HCT116 (cell line): Measurements from ENCODE around the gene PRLR. TPM values are rescaled to one million over a fixed set of nuclear protein-coding genes. Genes with fewer than 3 reads are reported as not detected.

ENCODE experiments used
- ATAC-seq: fragments of 200-7000 bp; cut with Tn5 transposase; 2 replicates; pipeline ENCODE4 v1.9.1; 2020; ENCODE audit warnings: mild to moderate bottlenecking, moderate library complexity
- BruUV-seq: library from RNA; stranded (reverse); fragments of 400-500 nt; replicated peaks from 2 replicates; lab custom pipeline; 2021; lab: Mats Ljungman, UMichigan
- CTCF ChIA-PET: fragments of 300-600 bp; sonication (Branson Sonifier 250); formaldehyde crosslinking; loops from one replicate; lab custom pipeline; 2021; ENCODE audit warnings: antibody characterized with exemption; lab: Charles Lee
- POLR2A ChIA-PET: fragments of 300-600, 350-600 bp; sonication (Branson Sonifier 250); formaldehyde crosslinking; loops from one replicate; lab custom pipeline; 2021; ENCODE audit warnings: antibody characterized with exemption; lab: Charles Lee
- RAD21 ChIA-PET, 2 experiments: fragments of 300-600 bp; sonication (Branson Sonifier 250); formaldehyde crosslinking; loops; one replicate each; lab custom pipeline; 2023; ENCODE audit warnings: low total read pairs in 2 of 2; ENCODE audit not compliant: uncharacterized antibody in 2 of 2, unreplicated experiment in 2 of 2, low non-redundant PET in 1 of 2; lab: Charles Lee
- DNase-seq: peaks from one replicate; pipeline ENCODE4 v3.0.0-alpha.2; 2010; ENCODE audit warnings: low read depth, low spot score
- H2AFZ ChIP-seq: fragments of 200-600 bp; shearing (Covaris generic), sonication (generic); 2 replicates; pipeline ENCODE4 v1.6.1; 2017; ENCODE audit warnings: low read depth, mixed run types, mixed read lengths, antibody characterized with exemption, low read length; ENCODE audit not compliant: poor library complexity, severe bottlenecking
- H3K27ac ChIP-seq: 2 replicates; pipeline ENCODE4 v1.5.1; 2012; ENCODE audit warnings: low read depth, low read length
- H3K27me3 ChIP-seq: fragments of 200-600 bp; sonication (generic); 2 replicates; pipeline ENCODE4 v1.6.1; 2016; ENCODE audit warnings: mixed run types, low read length, mixed read lengths; ENCODE audit not compliant: insufficient read depth
- H3K36me3 ChIP-seq, 2 experiments: fragments of 200-500 bp in 1 of 2; fragments of 200-600 bp in 1 of 2; sonication (Bioruptor generic) in 1 of 2; sonication (generic) in 1 of 2; 2 replicates each; pipeline versions ENCODE4 v1.5.1 to v1.6.1; 2014 to 2016; ENCODE audit warnings: low read length in 2 of 2, inconsistent platforms in 1 of 2, mixed read lengths in 1 of 2, mixed run types in 1 of 2; ENCODE audit not compliant: insufficient read depth in 2 of 2, control insufficient read depth in 1 of 2
- H3K4me1 ChIP-seq, 2 experiments: fragments of 200-600 bp in 1 of 2; sonication (generic) in 1 of 2; 2 replicates each; pipeline versions ENCODE4 v1.5.1 to v1.6.1; 2012 to 2017; ENCODE audit warnings: low read length in 2 of 2, inconsistent platforms in 1 of 2, mild to moderate bottlenecking in 1 of 2, mixed read lengths in 1 of 2, mixed run types in 1 of 2, moderate library complexity in 1 of 2; ENCODE audit not compliant: insufficient read depth in 2 of 2, control insufficient read depth in 1 of 2
- H3K4me2 ChIP-seq: fragments of 200-600 bp; sonication (generic); 2 replicates; pipeline ENCODE4 v1.6.1; 2017; ENCODE audit warnings: mixed run types, low read length, mixed read lengths
- H3K4me3 ChIP-seq, 2 experiments: fragments of 200-600 bp in 1 of 2; sonication (generic) in 1 of 2; replicated peaks in 1 of 2; 2 replicates each; pipeline ENCODE4 v1.5.1; 2011 to 2016; ENCODE audit warnings: low read length in 2 of 2, control low read depth in 1 of 2, low read depth in 1 of 2, mild to moderate bottlenecking in 1 of 2, mixed read lengths in 1 of 2, mixed run types in 1 of 2
- H3K79me2 ChIP-seq: fragments of 200-600 bp; sonication (generic); 2 replicates; pipeline ENCODE4 v1.6.1; 2017; ENCODE audit warnings: mild to moderate bottlenecking, mixed run types, low read length, moderate library complexity, mixed read lengths; ENCODE audit not compliant: insufficient read depth
- H3K9ac ChIP-seq: fragments of 200-600 bp; sonication (generic); 2 replicates; pipeline ENCODE4 v1.6.1; 2016; ENCODE audit warnings: low read length, mixed read lengths
- H3K9me2 ChIP-seq: fragments of 200-600 bp; sonication (generic), shearing (Covaris generic); 2 replicates; pipeline ENCODE4 v1.6.1; 2017; ENCODE audit warnings: mixed run types, mild to moderate bottlenecking, moderate library complexity; ENCODE audit not compliant: insufficient read depth
- H3K9me3 ChIP-seq, 2 experiments: fragments of 200-500 bp in 1 of 2; fragments of 200-600 bp in 1 of 2; sonication (Bioruptor generic) in 1 of 2; sonication (generic) in 1 of 2; 2 replicates each; pipeline ENCODE4 v1.6.1; 2014 to 2017; ENCODE audit warnings: low read length in 2 of 2, mixed read lengths in 2 of 2, inconsistent platforms in 1 of 2, low read depth in 1 of 2, mild to moderate bottlenecking in 1 of 2, mixed run types in 1 of 2, moderate library complexity in 1 of 2; ENCODE audit not compliant: control insufficient read depth in 1 of 2, insufficient read depth in 1 of 2
- H4K20me1 ChIP-seq: fragments of 200-600 bp; sonication (generic), shearing (Covaris generic); 2 replicates; pipeline ENCODE4 v1.6.1; 2017; ENCODE audit warnings: mixed run types, mild to moderate bottlenecking, moderate library complexity; ENCODE audit not compliant: insufficient read depth
- ATF3 ChIP-seq: IDR thresholded peaks from 2 replicates; pipeline ENCODE4 v1.6.1; 2012
- CBX3 ChIP-seq: IDR thresholded peaks from 2 replicates; pipeline ENCODE4 v1.6.1; 2012; ENCODE audit warnings: low read depth
- CEBPB ChIP-seq: IDR thresholded peaks from 2 replicates; pipeline ENCODE4 v1.6.1; 2012; ENCODE audit warnings: low read depth
- CTCF ChIP-seq, 3 experiments: fragments of 200-600 bp in 1 of 3; sonication (generic) in 1 of 3; IDR thresholded peaks in 2 of 3; conservative IDR thresholded peaks in 1 of 3; 2 replicates each; pipeline ENCODE4 v1.5.1; 2012 to 2017; ENCODE audit warnings: low read depth in 2 of 3, low read length in 2 of 3, antibody characterized with exemption in 1 of 3, borderline replicate concordance in 1 of 3, control low read depth in 1 of 3, mild to moderate bottlenecking in 1 of 3, mixed read lengths in 1 of 3, mixed run types in 1 of 3, moderate library complexity in 1 of 3; ENCODE audit not compliant: insufficient read depth in 1 of 3
- EGR1 ChIP-seq: IDR thresholded peaks from 2 replicates; pipeline ENCODE4 v1.6.1; 2012; ENCODE audit warnings: low read depth
- EZH2 ChIP-seq: fragments of 200-600 bp; sonication (generic); IDR thresholded peaks from 2 replicates; pipeline ENCODE4 v1.6.1; 2017; ENCODE audit warnings: antibody characterized with exemption, mixed run types
- EZH2phosphoT487 ChIP-seq: fragments of 200-600 bp; IDR thresholded peaks from 2 replicates; pipeline ENCODE4 v1.6.1; 2018; ENCODE audit warnings: antibody characterized with exemption, borderline replicate concordance
- FOSL1 ChIP-seq: IDR thresholded peaks from 2 replicates; pipeline ENCODE4 v1.6.1; 2012; ENCODE audit warnings: low read depth
- JUND ChIP-seq: IDR thresholded peaks from 2 replicates; pipeline ENCODE4 v1.6.1; 2012
- POLR2A ChIP-seq: IDR thresholded peaks from 2 replicates; pipeline ENCODE4 v1.7.0; 2011; ENCODE audit warnings: borderline replicate concordance; ENCODE audit not compliant: insufficient read depth, insufficient read length; ENCODE audit errors: extremely low read depth
- RAD21 ChIP-seq: IDR thresholded peaks from 2 replicates; pipeline ENCODE4 v1.6.1; 2012; ENCODE audit warnings: low read depth, mild to moderate bottlenecking
- SIN3A ChIP-seq: IDR thresholded peaks from 2 replicates; pipeline ENCODE4 v1.6.1; 2012; ENCODE audit warnings: low read depth
- SP1 ChIP-seq: IDR thresholded peaks from 2 replicates; pipeline ENCODE4 v1.6.1; 2012; ENCODE audit warnings: low read depth
- SRF ChIP-seq: IDR thresholded peaks from 2 replicates; pipeline ENCODE4 v1.6.1; 2012; ENCODE audit warnings: low read depth
- TCF7L2 ChIP-seq: IDR thresholded peaks from 2 replicates; pipeline ENCODE4 v1.7.0; 2011; ENCODE audit warnings: borderline replicate concordance, inconsistent platforms; ENCODE audit not compliant: insufficient read depth, insufficient read length; ENCODE audit errors: extremely low read depth
- YY1 ChIP-seq: IDR thresholded peaks from 2 replicates; pipeline ENCODE4 v1.6.1; 2011; ENCODE audit warnings: low read length, low read depth, moderate library complexity, mild to moderate bottlenecking; ENCODE audit not compliant: insufficient replicate concordance; ENCODE audit errors: extremely low read depth
- ZFX ChIP-seq: fragments of 450-650 bp; IDR thresholded peaks from 2 replicates; pipeline ENCODE4 v1.6.1; 2017
- ZNF274 ChIP-seq: fragments of 200-500 bp; sonication (Bioruptor generic); IDR thresholded peaks from 2 replicates; pipeline ENCODE4 v1.6.1; 2014; ENCODE audit warnings: mild to moderate bottlenecking, low read depth, low read length, inconsistent platforms
- intact Hi-C: fragments of 100-400 bp; cut with micrococcal nuclease; formaldehyde crosslinking; loops from 2 replicates; pipeline ENCODE4 v1.10.0; 2022
- total RNA-seq: library from RNA; stranded (reverse); gene quantifications from one replicate; pipeline ENCODE4 v1.2.1, GENCODE V29; 2021; ENCODE audit not compliant: unreplicated experiment
- TF ChIP-seq, protein P1 (sequence below): IDR thresholded peaks from 2 replicates; pipeline ENCODE4 v1.6.1; 2012
- TF ChIP-seq, protein P2 (sequence below): IDR thresholded peaks from 2 replicates; pipeline ENCODE4 v1.6.1; 2011; ENCODE audit warnings: mild to moderate bottlenecking, low read length, moderate library complexity; ENCODE audit not compliant: insufficient replicate concordance; ENCODE audit errors: extremely low read depth

The PRLR gene
- total RNA-seq, 1 experiment from 2014 or later: 0.10 TPM

GRCh38 chr5:35122819-35123218, 107.5 kb downstream of the PRLR start (continued):
- no peak for TF ChIP-seq POLR2A
- no peak for TF ChIP-seq ZFX
- TF ChIP-seq FOSL1: no peak
- no peak for TF ChIP-seq SP1
- no peak for TF ChIP-seq TCF7L2
- no peak for TF ChIP-seq EGR1
- no peak for TF ChIP-seq RAD21
- TF ChIP-seq, protein P1, sequence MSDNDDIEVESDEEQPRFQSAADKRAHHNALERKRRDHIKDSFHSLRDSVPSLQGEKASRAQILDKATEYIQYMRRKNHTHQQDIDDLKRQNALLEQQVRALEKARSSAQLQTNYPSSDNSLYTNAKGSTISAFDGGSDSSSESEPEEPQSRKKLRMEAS: no peak
- TF ChIP-seq CTCF (IDR thresholded peaks at IDR 0.05 in 2 of 3, conservative IDR thresholded peaks at IDR 0.05 in 1 of 3; ENCODE audit: borderline replicate concordance in 1 of 3, insufficient read depth in 1 of 3, low read depth in 2 of 3, low read length in 2 of 3): no peak
- no peak for TF ChIP-seq SRF

DNA sequence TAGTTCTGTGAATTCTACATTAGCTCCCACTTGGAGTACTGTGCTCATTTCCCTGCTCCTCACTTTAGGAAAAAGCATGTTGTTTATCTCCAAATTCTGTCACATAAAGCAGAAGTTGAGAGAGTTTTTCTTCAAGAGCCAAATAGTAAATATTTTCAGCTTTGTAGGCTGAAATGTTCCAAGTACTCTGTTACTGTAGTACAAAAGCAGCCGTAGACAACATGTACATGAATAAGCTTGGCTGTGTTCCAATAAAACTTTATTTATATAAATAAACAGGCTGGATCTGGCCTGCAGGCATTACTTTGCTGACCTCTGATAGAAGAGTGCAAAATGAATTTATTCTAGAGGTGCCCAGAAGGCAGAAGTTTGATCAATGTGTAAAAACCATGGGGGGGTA, 109.6 kb downstream of the PRLR start:
- Histone ChIP-seq H3K4me2 (no peak overlapping the region), H3K36me3 (no peaks in the 10 kb centered on the region), H4K20me1 (no peaks in the 10 kb centered on the region), H3K9ac (no peak overlapping the region), H3K4me3 (no peak overlapping the region), H3K4me1 (no peaks in the 10 kb centered on the region), H3K9me2 (no peaks in the 10 kb centered on the region), H3K27me3 (peaks cover 3% of the 10 kb centered on the region; the same call in 1 of the 2 replicates), H3K79me2 (no peaks in the 10 kb centered on the region), H3K9me3 (no peaks in the 10 kb centered on the region), H2AFZ (no peak overlapping the region), H3K27ac (no peak overlapping the region)
- ChIA-PET RAD21 (no interaction called here), CTCF (no interaction called here), POLR2A (no interaction called here)
- DNase-seq: no peak
- no TSS peak for BruUV-seq
- no peak for ATAC-seq
- intact Hi-C loops: no loop called here
- TF ChIP-seq EZH2: no peak
- TF ChIP-seq, protein P1: no peak
- TF ChIP-seq YY1: no peak
- no peak for TF ChIP-seq SRF
- no peak for TF ChIP-seq CEBPB
- TF ChIP-seq ZFX: no peak
- TF ChIP-seq, protein P2, sequence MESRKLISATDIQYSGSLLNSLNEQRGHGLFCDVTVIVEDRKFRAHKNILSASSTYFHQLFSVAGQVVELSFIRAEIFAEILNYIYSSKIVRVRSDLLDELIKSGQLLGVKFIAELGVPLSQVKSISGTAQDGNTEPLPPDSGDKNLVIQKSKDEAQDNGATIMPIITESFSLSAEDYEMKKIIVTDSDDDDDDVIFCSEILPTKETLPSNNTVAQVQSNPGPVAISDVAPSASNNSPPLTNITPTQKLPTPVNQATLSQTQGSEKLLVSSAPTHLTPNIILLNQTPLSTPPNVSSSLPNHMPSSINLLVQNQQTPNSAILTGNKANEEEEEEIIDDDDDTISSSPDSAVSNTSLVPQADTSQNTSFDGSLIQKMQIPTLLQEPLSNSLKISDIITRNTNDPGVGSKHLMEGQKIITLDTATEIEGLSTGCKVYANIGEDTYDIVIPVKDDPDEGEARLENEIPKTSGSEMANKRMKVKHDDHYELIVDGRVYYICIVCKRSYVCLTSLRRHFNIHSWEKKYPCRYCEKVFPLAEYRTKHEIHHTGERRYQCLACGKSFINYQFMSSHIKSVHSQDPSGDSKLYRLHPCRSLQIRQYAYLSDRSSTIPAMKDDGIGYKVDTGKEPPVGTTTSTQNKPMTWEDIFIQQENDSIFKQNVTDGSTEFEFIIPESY: no peak
- TF ChIP-seq EGR1: no peak
- TF ChIP-seq ZNF274: no peak
- TF ChIP-seq JUND: no peak
- TF ChIP-seq CBX3: no peak
- TF ChIP-seq SP1: no peak
- TF ChIP-seq SIN3A: no peak
- TF ChIP-seq CTCF (IDR thresholded peaks at IDR 0.05 in 2 of 3, conservative IDR thresholded peaks at IDR 0.05 in 1 of 3; ENCODE audit: borderline replicate concordance in 1 of 3, insufficient read depth in 1 of 3, low read depth in 2 of 3, low read length in 2 of 3): no peak
- no peak for TF ChIP-seq FOSL1
- no peak for TF ChIP-seq ATF3
- TF ChIP-seq EZH2phosphoT487: no peak
